ENCODE results near the gene NOTCH3.
A peak's percentile ranks its signal among the peaks of the same experiment; 100 is the strongest.

The NOTCH3 gene

GRCh38 chr19:15177269-15178116 is 23.3 kb downstream of the NOTCH3 start:
- no peak for DNase-seq (ENCODE audit: insufficient read length, low spot score)
- TF ChIP-seq CTCF (IDR thresholded peaks at IDR 0.05; ENCODE audit: insufficient read depth, missing control alignments): peak; percentile 88
- FAIRE-seq: no peak

GRCh38 chr19:15175609-15176008 is 25.2 kb downstream of the NOTCH3 start:
- FAIRE-seq (no peak), DNase-seq (ENCODE audit: insufficient read length, low spot score) (no peak)
- no peak for TF ChIP-seq CTCF (IDR thresholded peaks at IDR 0.05; ENCODE audit: insufficient read depth, missing control alignments)

GRCh38 chr19:15173746-15174404 is 26.9 kb downstream of the NOTCH3 start:
- peak; percentile 42 for TF ChIP-seq CTCF (IDR thresholded peaks at IDR 0.05; ENCODE audit: insufficient read depth, missing control alignments)
- DNase-seq (ENCODE audit: insufficient read length, low spot score): no peak

GRCh38 chr19:15170345-15170744 is 30.4 kb downstream of the NOTCH3 start:
- no peak for DNase-seq (ENCODE audit: insufficient read length, low spot score)
- FAIRE-seq: no peak
- no peak for TF ChIP-seq CTCF (IDR thresholded peaks at IDR 0.05; ENCODE audit: insufficient read depth, missing control alignments)

More at GRCh38 chr19:15173746-15174404, 26.9 kb downstream of the NOTCH3 start:
- no peak for FAIRE-seq

- DNase-seq (ENCODE audit: insufficient read length, low spot score): no peak
- no peak for FAIRE-seq
- no peak for TF ChIP-seq CTCF (IDR thresholded peaks at IDR 0.05; ENCODE audit: insufficient read depth, missing control alignments)
Measured at GRCh38 chr19:15169541-15170285, 31.1 kb downstream of the NOTCH3 start.

- no peak for DNase-seq (ENCODE audit: insufficient read length, low spot score)
- FAIRE-seq: no peak
- TF ChIP-seq CTCF (IDR thresholded peaks at IDR 0.05; ENCODE audit: insufficient read depth, missing control alignments): no peak
Measured at GRCh38 chr19:15166700-15167099, 34.1 kb downstream of the NOTCH3 start.
